GM19395 (cell line): ENCODE data around the gene SLC6A12.

Experiments
- ATAC-seq: cut with Tn5 transposase; IDR thresholded peaks from one replicate; pipeline ENCODE4 v1.9.1; 2021; ENCODE audit warnings: mild to moderate bottlenecking, moderate library complexity; ENCODE audit not compliant: unreplicated experiment

The SLC6A12 gene

DNA sequence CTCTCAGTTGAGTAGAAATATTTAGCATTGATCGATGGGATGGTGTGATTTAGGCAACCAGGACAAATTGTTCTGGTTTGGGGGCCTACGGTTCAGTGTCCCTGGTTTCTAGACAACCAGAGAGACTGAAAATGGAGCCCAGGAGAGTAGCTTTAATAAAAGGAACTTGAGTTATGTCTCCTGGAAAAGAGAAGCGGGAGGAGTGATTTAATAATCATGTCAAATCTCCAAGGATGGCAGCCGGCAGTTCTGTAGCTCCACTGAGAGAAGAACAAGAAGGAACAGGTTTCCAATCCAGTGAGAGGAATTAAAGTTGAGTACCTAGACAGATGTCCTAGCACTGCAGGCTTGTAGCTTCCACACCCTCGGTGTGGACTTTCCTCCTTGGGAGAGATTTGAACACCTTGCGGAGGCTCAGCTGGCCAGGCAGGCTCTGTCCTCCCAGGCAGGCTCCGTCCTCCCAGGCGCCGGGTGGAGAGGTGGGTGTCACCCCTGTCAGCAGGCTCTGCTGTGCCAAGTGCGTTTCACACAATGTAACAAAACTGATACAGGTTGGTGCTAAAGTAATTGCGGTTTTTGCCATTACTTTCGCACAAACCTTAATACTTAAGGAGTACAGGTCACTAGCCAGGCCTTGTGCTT is 45.9 kb downstream of the SLC6A12 start:
- ATAC-seq: no peak

DNA sequence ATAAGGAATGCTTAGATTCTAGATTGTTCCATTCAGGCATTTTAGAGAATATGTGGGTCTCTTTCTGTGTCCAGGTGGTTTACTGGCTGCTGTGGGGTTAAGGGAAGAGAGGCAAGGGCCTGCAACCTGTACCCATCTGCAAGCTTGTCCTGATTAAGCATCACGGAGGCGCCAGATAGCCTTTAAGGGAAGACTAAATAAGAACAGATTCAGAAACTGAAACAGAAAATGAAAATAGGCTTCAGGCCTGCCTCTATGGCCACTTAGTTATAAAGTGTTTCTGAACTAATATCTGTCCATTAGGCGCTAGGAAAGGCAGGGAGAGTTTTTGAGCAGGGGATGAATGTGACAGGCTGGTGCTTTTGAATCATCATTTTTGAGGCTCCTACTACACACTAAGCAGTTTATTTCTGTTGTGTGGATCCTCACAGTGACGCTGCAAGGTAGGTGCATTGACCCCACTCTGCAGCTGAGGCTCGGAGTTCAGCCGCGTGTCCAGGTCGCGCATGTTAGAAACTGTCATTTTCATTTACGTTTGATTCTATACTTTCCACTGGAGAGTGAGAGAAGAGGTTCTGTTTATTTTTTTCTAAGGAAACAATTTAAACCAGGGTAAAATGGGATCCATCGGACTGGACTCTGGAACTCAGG is 47.4 kb downstream of the SLC6A12 start:
- no peak for ATAC-seq

DNA sequence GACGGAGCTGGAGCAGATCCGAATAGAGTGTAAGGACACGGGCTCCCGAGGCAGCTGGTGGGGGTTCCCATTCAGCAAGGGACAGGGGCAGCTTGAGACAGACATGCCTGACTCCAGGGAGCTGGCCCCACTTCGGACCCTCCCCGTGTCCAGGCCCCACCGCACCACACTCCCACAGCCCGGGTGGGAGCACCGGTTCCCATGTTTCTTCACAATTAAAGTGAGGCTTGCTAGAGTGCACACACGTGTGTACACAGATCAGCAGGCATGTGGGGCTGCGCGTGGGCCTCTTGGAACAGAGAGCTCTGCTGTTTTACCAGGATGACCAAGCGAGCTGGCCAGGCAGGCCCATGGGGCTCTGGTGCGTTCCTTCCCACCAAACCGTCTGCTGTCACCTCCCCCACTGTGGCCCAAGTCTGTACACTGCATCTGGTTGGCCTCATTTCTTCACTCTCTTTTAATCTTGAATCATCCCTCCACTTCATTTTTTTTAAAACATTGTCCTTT is 48.0 kb downstream of the SLC6A12 start:
- ATAC-seq: no peak

DNA sequence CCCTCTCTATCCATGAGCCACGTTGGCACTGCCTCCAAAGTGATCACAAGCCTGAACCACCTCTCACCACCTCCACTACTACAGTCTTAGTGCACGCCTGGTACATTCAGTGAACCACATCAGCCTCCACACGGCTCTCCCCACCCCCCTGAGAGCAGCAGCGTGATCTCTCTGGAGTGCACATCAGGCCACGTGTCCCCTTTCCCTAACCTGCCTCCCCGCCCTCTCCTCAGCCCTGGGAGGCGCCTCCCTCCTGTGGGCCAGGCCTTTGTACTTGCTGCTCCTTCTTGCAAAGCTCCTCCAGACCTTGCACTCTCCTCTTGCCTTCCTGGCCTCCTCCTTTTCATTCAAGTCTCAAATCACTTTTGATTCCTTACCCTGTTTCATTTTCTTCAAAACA is 49.8 kb downstream of the SLC6A12 start:
- no peak for ATAC-seq

DNA sequence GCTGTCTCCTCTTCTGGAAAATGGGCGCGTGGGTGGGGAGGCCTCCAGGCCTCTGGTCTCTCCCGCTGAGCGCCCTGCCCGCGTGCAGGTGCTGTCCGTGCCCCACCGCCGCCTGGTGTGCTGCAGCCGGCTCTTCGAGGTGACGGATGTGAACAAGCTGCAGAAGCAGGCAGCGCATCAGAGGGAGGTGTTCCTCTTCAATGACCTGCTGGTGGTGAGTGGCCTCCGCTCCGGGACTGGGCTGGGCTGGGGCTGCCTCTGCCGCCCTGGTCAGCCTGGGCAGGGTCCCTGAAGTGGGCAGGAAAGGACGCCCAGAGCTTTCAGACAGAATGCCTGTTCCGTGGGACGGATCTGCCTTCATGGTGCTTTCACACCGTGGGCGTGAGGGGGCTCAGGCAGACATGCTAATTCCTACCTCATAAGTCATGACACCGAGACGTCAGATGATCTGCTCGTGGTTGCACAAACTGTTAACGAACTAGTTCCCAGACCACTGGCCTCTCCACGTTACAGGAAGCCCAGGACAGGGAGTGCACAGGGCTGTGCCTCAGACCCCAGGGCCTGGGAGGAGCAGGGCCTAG is 50.5 kb downstream of the SLC6A12 start:
- ATAC-seq: no peak

DNA sequence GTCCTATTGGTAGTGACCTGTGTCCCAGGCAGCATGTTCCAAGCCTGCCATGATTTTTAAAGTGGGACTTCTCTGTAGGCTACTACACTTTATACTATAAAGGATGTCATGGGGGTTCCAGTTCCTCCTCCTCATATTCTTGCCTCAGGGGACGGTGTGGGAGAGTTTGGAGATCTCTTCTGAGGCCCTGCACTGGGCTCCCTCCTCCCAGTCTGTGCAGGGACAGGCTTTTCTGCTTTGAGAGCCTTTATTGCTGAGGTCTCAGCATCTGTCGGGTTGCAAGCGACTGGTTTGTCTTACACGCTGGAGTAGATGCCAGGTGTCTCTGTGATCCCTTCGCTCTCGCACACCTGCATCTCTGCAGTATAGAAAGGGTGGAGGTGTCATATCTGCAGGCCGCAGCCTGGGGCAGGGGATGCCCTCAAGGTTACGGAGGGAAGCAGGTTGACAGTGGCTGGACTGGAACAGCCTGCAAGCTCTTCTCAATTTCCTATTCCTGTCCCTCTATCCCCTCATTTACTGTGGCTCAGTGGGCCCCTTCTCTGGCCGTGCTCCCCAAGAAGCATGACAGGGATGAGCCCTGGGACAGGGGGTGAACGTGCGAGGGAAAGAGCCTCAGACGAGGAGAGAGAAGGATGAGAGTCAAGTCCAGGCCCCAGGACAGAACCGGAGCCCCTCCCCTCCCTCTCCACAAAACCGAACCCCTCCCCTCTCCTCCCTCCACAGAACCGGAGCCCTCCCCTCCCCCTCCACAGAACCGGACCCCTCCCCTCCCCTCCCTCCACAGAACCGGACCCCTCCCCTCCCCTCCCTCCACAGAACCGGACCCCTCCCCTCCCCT is 51.3 kb downstream of the SLC6A12 start:
- ATAC-seq: no peak

DNA sequence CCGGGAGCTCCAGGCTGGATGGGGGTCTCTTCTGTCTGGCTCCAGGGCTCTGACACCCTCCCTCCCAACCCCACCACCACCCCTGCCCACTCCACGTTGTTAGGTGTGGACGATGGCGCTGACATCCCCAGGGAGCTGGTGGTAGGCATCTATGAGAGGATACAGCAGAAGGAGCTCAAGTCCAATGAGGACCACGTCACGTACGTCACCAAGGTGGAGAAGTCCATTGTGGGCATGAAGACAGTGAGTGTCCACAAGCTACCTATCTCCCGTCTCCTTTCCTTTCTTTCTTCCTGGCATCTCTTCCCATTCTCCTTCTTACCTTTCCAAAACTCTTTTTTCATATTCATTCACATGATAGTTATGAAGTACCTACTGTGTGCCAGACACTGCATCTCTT is 52.1 kb downstream of the SLC6A12 start:
- no peak for ATAC-seq

DNA sequence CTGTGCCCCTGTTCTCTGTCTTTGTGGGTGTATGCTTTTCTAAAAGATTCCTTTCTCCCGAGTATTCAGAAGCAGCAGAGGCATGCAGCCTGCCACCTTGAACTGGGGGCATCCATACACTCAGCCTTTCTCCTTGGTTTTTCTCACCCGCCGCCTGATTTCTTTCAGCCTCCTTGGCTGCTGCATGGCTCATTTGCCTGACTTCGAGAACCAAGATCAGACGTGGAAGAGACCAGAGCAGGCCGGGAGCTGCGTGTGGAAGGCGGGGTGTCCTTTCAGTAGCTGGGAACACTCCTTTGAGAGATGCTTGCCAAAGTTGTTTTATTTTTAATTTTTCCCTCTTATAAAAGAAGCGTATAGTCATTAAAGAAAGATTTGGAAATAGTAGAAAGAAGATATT is 53.1 kb downstream of the SLC6A12 start:
- ATAC-seq: no peak

DNA sequence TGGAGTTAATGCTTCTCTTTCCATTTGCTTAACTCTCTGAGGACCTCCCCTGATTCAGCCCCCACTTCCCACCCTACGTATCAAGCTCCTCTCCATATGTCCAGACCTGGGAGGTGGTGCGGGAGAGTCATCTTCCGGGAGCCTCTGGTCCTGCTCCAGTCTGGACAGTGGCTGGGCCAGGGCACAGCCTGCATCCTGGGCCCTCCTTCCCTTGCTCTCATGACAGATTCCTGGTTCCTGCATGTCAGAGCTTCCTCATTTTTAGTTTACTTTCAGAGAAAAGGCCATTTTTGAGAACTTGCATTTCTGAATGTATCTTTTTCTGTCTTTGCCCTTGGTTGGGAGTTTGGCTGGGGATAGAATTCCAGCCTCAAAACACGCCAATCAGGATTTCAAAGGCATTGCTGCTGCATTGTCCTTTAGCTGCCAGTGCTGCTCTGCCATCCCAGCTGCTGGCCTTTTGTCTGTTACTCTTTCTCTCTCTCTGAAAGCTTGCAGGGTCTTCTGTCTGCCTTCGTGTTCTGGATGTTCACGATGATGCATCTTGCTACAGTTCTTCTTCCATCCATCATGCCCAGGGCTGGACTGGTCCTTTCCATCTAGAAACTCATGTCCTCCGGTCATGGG is 54.7 kb downstream of the SLC6A12 start:
- ATAC-seq: no peak

DNA sequence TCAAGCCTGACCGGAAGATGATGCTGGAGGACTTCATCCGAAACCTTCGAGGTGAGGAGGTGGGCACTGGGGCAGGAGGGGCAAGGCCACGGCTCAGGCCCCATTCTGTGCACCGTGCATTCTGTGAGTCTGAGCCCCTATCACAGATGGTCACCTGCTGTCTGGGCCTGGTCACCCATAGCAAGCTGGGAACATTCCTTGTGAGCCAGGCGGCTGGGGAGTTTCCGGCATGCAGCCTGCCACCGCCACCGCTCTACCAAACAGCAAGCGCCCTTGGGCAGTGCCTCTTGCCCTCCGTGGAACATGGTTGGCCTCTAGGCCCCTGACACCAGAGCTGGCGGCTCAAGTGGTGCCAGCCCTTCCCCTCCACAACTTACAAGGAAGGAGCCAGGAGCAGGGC is 56.3 kb downstream of the SLC6A12 start:
- ATAC-seq: no peak

DNA sequence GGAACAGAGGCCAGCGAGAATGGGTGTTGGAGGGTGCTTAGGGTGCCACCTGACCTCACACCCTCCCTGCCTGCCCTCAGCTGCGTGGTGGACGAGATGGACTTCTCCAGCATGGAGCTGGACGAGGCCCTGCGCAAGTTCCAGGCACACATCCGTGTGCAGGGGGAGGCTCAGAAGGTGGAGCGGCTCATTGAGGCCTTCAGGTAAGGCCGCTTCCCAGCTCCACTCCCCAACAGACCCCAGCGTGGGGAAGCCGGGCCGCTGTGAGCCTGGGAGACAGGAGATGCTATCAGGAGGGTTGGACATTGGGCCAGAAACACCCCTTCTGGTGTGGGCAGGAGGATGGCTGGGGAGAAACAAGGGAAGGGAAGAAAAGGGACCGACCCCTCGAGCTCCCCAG is 57.0 kb downstream of the SLC6A12 start:
- ATAC-seq: no peak

DNA sequence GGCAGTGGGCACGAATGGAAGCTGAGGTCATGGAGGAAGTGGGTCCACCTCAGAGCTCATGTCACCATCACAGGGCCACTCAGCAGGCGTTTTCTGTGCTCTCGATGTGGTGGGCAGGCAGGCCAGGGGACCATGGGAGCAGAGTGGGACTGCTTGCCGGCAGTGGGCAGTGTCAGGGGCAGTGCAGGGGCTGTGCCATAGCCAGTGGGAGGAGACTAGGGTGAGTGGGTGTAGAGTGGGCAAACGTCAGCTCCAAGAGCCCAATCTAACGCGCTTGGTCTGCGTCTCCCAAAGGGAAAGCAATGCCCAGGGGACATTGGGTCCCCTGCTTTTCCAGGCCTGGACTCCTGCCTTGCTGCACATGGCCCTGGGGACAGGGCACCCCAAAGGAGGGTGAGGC is 58.3 kb downstream of the SLC6A12 start:
- ATAC-seq: no peak

DNA sequence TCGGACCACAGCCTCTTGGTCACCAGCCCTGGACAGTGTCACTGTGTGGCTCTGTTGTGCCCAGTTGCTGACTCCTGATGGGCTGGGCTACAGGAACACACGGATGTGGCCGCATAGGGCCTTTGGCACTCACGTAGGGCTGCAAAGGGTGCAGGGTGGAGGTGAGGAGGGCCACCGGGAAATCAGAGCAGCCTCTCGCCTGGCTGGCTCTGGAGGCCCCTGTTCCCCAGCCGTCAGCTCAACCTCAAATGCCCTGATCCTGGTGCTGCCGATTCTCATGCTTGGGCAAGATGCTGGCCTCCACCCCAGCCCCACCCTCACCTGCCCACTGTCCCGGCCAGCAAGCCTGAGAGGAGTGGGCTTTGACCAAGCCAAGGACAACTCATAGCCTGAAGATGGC is 59.0 kb downstream of the SLC6A12 start:
- ATAC-seq: no peak

DNA sequence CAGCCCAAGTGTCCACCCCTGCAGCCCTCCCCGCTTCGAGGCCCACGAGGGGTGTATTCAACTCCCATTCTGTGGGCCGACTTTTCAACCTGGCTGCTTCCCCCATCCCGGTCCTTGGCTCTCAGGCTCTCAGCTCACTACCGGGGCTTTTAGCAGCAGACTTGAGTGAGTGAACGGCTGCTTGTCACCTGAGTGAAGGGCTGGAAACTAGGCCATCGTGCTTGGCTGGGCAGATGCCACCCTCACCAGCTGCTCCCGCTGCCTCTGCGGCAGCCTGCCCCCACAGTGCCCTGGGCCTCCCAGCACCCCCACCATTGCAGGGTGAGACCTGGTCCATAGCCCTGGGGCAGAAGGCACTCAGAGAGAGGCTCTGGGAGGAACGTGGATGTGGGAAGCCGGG is 59.9 kb downstream of the SLC6A12 start:
- no peak for ATAC-seq

DNA sequence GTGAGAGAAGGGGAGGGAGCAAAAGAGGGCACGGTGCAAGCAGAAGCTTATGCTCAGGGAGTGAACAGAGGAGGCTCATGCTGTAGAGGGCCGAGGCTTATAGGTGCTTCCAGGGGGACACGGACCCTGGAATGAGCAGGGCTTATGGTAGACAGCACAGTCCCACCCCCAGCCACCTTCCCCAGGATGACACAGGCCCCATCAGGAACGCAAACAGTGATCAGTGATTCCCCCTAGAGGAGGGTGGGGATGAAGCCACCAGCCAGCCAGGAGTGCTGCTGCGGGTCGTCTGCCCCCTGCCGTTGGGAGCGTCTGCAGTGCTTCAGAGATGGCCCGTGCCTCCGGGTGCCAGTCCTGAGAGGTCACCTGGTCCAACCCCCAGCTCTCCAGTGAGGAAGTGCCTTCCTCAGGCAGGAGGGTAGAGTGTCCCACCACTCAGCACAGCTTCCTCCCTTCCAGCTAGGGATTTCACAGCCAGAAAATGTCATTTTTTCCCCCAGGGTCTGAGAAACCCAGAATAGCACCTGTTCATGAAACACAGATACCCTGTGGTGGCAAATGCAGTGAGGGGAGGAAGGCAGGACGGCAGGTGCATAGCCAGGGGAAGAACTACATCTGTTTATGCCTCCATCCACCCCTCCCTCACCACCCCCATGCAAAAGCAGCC is 60.7 kb downstream of the SLC6A12 start:
- ATAC-seq: no peak

DNA sequence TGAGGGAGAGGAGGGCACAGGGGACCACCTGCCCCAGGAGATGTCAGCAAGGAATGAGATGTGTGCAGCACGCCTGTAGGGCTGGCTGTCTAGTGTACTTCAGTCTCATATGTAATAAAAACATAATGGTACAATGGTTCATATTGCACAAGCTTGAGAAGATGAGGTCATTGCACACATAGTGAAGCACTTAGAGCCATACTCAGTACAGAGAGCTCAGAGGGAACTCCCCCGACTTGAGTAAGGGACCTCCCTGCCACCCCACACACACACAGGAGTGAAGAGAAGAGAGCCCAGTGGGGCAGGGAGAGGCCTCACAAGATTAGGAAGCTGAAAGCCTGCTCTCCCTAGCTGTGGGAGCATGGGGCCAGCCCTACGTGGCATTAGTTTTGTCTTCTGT is 61.5 kb downstream of the SLC6A12 start:
- ATAC-seq: no peak

DNA sequence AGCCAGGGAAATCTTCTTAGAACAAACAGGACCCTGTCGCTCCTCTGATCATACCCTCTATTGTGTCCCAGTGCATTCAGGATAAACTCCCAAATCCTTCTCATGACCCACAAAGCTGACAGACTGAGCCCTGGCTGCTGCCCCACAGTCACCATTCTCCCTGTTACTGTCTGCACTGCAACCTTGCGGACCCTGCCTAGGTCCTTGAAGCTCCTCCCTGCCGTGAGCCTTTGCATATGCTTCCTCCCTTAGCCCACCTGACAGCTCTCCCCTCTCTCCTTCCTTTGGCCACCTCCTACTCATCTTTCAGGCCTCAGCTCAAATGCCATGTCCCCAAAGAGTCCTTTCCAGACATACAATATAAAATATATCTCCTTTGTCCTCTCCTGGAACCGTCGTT is 62.4 kb downstream of the SLC6A12 start:
- no peak for ATAC-seq

DNA sequence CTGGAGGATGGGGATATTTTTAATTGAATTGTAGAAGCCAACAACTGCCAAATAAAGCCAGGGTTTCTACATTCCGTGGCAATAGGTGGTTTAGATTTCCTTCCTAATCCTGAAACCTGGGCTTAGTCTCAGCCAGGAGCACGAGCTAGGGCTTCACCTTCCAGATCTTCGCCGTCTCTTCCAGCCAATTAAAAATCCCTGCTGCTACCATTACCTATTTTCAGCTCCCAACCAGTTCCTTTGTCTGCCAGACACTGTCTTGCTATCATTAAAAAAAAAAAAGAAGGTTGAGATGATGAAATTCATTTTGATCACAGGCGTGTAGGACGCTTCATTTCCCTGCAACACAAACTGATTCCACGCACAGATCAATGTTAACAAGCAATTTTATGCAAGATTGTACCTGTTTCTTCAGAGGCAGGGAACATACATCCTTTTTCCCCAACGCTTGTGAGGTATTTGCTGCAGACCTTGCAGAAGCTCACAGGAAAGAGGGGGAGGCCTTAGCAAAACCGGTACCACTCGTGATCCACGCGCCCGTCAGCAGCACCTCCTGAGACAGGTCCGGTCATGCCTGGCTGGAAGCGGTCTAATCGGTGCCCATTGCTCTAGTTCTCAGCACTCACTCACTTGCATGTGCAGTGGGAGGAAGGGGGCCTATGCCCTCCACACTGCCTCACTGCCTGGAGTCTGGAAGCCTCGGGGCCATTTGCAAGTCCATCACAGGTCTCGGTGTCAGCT is 65.1 kb downstream of the SLC6A12 start:
- no peak for ATAC-seq

DNA sequence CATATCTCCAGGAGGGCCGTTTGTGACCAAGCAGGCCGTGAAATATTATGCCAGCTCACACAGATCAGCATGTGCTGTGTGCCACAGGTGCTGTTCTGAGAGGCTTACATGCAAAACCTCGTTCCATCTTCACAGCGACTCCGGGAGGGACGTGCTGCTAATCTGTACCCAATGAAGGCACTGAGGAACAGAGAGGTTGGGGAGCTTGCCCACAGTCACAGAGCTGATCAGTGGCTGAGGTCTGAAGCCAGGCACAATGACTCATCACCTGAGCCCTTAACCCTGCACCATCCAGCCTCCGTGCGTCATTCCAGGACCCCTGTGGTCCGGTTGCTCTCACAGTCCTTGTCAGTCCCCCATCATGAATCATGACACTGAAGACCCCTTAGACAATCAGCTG is 66.7 kb downstream of the SLC6A12 start:
- no peak for ATAC-seq
